ENCODE data around the gene FHIT.

Gene FHIT

DNA sequence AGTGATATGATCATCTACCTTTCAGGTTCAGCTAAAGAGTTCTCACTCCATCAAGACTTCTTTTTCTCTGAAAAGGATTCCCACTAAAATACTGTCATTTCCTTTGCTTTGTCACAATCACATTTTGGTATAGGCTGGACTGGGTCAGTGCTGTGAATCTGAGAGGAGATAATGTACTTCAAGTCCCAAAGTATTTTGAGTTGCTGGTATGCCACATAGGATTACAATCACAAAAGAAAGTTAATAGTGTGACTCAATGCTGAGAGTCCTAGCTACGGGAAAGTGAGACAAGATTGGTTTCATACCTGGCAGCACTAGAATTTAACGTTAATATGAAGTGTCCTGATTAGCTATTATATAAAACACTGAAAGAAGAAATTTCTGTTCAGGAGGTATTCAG lies 1073.5 kb downstream of the FHIT start:
- Histone ChIP-seq H3K4me1 (ENCODE audit: control insufficient read depth in 1 of 2, insufficient read depth in 2 of 2, low read length in 2 of 2) (no peaks in the 10 kb centered on the region), H3K9me3 (ENCODE audit: control insufficient read depth in 1 of 2, low read length in 2 of 2) (no peaks in the 10 kb centered on the region), H3K36me3 (ENCODE audit: control insufficient read depth in 1 of 2, insufficient read depth in 2 of 2, low read length in 2 of 2) (no peaks in the 10 kb centered on the region), H3K27me3 (ENCODE audit: low read depth, low read length) (no peaks in the 10 kb centered on the region), H3K27ac (ENCODE audit: low read length) (no peak overlapping the region), H3K4me3 (ENCODE audit: low read depth in 1 of 2, low read length in 2 of 2) (no peak overlapping the region)

DNA sequence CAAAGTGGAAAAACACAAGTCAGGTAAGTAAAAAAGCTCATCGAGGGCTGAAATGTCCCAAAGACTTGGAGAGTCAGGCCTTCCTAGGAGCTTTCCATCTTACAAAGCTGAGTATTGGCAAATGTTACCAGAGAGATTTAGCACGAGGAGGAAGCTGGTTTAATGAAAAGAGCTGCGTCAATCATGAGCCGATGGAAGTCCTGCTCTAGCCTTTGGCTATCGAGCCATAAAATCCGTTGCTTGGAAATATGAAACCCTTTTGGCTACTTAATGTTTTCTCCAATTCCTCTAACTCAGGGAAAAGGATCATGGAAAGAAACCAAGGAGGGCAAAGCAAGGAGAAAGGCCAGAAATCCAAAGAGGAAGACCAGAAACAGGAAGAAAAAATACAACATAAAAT lies 1074.6 kb downstream of the FHIT start:
- H3K36me3 ChIP-seq (ENCODE audit: control insufficient read depth in 1 of 2, insufficient read depth in 2 of 2, low read length in 2 of 2) = no peaks in the 10 kb centered on the region
- H3K4me1 ChIP-seq (ENCODE audit: control insufficient read depth in 1 of 2, insufficient read depth in 2 of 2, low read length in 2 of 2) = no peaks in the 10 kb centered on the region
- H3K27me3 ChIP-seq (ENCODE audit: low read depth, low read length) = no peaks in the 10 kb centered on the region

DNA sequence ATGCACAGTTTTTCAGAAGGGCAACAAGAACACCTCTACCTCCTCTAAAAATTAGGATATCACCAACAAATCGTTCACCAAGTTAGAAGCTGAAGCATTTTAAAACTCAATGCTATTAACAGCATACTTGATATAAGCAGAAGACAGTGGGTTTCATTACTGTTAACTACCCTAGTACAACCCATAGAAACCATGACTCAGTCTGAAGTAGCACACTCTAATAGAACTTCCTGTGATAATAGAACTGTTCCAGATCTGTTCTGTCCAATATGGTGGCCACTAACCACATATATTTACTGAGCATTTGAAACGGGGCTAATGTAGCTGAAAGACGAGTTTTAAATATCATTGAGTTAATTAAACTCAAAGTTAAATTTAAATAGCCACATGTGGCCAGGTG lies 1075.6 kb downstream of the FHIT start:
- Histone ChIP-seq H3K4me3 (ENCODE audit: low read depth in 1 of 2, low read length in 2 of 2) (no peak overlapping the region), H3K9me3 (ENCODE audit: control insufficient read depth in 1 of 2, low read length in 2 of 2) (no peaks in the 10 kb centered on the region), H3K27me3 (ENCODE audit: low read depth, low read length) (no peaks in the 10 kb centered on the region), H3K4me1 (ENCODE audit: control insufficient read depth in 1 of 2, insufficient read depth in 2 of 2, low read length in 2 of 2) (no peaks in the 10 kb centered on the region), H3K27ac (ENCODE audit: low read length) (no peak overlapping the region), H3K36me3 (ENCODE audit: control insufficient read depth in 1 of 2, insufficient read depth in 2 of 2, low read length in 2 of 2) (no peaks in the 10 kb centered on the region)

More for the DNA sequence above, 1074.6 kb downstream of the FHIT start:
- Histone ChIP-seq H3K27ac (ENCODE audit: low read length) (no peak overlapping the region), H3K4me3 (ENCODE audit: low read depth in 1 of 2, low read length in 2 of 2) (no peak overlapping the region), H3K9me3 (ENCODE audit: control insufficient read depth in 1 of 2, low read length in 2 of 2) (no peaks in the 10 kb centered on the region)

DNA sequence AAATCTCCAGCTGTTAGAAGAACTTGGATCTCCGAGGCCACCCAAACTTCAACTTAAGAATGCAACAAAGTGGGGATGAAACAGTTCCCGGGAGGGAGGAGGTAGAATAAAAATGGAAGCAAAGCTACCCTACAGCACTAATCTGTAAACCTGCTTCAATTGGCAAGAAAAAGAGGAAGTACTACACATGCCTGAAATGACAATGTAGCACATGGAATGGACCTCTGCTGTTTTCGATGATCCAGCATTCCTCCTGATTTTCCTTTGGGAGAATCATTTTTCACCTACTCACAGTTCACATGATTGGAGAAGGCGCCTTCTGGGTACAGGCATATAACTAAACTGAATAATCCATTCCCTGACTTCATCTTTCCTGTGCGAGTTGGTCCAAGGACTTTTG lies 1081.5 kb downstream of the FHIT start:
- no peak overlapping the region for H3K27ac ChIP-seq (ENCODE audit: low read length)
- no peaks in the 10 kb centered on the region for H3K36me3 ChIP-seq (ENCODE audit: control insufficient read depth in 1 of 2, insufficient read depth in 2 of 2, low read length in 2 of 2)
- no peaks in the 10 kb centered on the region for H3K4me1 ChIP-seq (ENCODE audit: control insufficient read depth in 1 of 2, insufficient read depth in 2 of 2, low read length in 2 of 2)
- no peaks in the 10 kb centered on the region for H3K27me3 ChIP-seq (ENCODE audit: low read depth, low read length)
- no peaks in the 10 kb centered on the region for H3K9me3 ChIP-seq (ENCODE audit: control insufficient read depth in 1 of 2, low read length in 2 of 2)
- no peak overlapping the region for H3K4me3 ChIP-seq (ENCODE audit: low read depth in 1 of 2, low read length in 2 of 2)

DNA sequence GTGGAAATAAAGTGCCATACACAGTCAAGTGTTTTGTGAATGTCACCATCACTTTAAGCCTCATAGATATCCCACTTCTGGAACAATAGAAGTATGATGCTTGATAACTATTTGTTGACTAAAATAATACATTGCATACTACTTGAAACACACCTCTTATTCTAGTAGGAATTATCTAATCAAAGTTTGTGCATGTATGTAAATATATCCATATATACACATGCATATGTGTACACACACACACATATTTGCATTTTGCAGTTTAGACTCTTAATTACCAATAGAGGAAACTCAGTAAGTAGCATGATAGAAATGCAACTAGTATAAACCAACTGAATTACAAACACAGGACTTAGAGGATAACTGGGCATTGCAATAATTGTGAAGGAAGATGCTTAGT lies 1084.1 kb downstream of the FHIT start:
- Histone ChIP-seq H3K36me3 (ENCODE audit: control insufficient read depth in 1 of 2, insufficient read depth in 2 of 2, low read length in 2 of 2) (no peaks in the 10 kb centered on the region), H3K4me3 (ENCODE audit: low read depth in 1 of 2, low read length in 2 of 2) (no peak overlapping the region), H3K9me3 (ENCODE audit: control insufficient read depth in 1 of 2, low read length in 2 of 2) (no peaks in the 10 kb centered on the region), H3K27me3 (ENCODE audit: low read depth, low read length) (no peaks in the 10 kb centered on the region), H3K4me1 (ENCODE audit: control insufficient read depth in 1 of 2, insufficient read depth in 2 of 2, low read length in 2 of 2) (no peaks in the 10 kb centered on the region), H3K27ac (ENCODE audit: low read length) (no peak overlapping the region)

DNA sequence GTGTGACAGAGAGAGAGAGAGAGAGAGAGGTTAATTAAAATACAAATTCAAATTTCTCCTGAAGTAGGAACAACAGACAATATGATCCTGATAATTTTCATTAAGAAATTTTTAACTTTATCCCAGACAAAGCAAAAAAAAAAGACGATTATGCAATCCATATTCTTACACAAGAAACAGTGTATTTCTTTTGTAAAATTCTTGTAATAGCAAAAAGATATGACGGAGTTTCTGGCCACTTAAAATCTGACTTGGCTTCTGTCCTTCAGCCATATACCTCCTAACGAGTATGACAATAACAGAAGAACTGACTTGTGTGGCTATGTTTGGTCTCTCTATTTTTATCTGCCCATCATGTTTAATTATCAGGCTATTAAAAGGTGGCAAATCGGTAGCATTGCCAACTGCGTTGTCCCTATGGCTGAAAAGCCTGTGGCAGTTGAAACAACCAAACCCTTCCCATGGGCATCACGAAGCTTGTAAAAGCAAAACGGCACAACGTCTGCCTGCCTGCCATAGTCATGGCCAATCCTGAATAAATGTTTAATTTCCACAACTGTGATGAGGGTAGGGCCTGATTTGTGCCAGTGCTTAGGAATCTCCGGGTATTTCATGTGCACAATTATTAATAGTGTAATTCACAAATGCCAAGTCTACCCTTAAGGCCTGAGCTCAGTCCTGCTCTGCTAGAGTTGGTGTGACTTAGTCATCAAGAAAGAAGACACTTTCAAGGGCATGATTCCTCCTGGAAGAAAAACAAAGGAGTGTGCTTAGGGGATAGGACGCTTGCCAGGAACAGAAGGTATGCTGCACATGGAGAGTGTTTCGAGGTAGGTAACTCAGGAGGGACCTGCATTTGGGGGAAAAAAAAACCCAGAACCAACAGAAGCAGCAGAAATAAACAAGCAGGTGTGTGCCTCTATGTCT lies 1090.2 kb downstream of the FHIT start:
- H3K9me3 ChIP-seq (ENCODE audit: control insufficient read depth in 1 of 2, low read length in 2 of 2) = no peaks in the 10 kb centered on the region
- H3K4me3 ChIP-seq (ENCODE audit: low read depth in 1 of 2, low read length in 2 of 2) = no peak overlapping the region
- H3K36me3 ChIP-seq (ENCODE audit: control insufficient read depth in 1 of 2, insufficient read depth in 2 of 2, low read length in 2 of 2) = no peaks in the 10 kb centered on the region
- H3K27me3 ChIP-seq (ENCODE audit: low read depth, low read length) = no peaks in the 10 kb centered on the region
- H3K4me1 ChIP-seq (ENCODE audit: control insufficient read depth in 1 of 2, insufficient read depth in 2 of 2, low read length in 2 of 2) = no peaks in the 10 kb centered on the region
- no peak overlapping the region for H3K27ac ChIP-seq (ENCODE audit: low read length)

DNA sequence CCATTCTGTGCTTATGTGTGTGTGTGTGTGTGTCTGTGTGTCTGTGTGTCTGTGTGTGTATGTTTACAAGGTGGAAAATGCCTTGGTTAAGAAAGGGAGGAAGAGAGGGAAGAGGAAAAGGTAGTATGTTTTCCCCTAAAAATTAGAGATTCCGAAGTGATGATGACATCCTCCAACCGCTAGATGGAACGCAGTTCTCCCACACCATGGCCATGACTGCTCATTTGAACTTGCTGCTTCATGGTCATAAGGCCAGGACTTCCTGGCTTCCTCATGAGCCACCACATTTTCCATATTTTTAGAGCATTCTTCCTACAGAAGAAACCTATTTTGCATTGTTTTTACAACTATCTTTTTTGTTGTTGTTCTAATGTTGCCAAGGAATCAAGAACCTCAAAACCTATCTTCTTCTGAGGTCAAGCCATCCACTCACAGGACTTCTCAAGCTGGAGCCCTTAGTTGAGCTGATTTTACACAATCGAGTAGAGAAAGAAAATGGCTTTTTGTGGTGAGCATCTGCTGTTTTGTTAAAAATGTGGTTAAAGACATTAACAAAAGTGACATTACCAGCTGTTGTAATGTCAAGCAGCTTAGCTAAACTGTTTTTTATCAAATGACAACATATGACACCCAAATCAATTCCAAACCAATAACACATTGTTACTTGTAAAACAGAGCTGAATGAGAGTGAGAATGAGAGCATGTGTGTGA lies 1091.0 kb downstream of the FHIT start:
- H3K27ac ChIP-seq (ENCODE audit: low read length) = no peak overlapping the region

DNA sequence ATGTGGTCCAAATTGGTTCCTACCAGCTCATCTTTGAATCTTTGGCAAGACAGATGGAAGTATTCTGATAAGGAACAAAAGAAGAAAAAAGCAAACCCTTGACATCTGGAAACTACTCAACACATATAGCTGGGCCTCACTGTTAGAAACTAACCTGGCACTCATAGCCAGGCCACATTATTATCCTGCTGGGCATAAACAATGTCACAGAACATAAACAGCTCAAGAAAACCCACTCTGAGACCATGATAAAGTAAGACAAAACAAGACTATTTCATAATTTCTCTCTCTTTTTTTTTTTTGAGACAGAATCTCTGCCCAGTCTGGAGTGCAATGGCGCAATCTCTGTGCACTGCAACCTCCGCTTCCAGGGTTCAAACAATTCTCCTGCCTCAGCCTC lies 1093.2 kb downstream of the FHIT start:
- Histone ChIP-seq H3K27ac (ENCODE audit: low read length) (no peak overlapping the region), H3K4me1 (ENCODE audit: control insufficient read depth in 1 of 2, insufficient read depth in 2 of 2, low read length in 2 of 2) (no peaks in the 10 kb centered on the region), H3K27me3 (ENCODE audit: low read depth, low read length) (no peaks in the 10 kb centered on the region), H3K9me3 (ENCODE audit: control insufficient read depth in 1 of 2, low read length in 2 of 2) (no peaks in the 10 kb centered on the region), H3K4me3 (ENCODE audit: low read depth in 1 of 2, low read length in 2 of 2) (no peak overlapping the region), H3K36me3 (ENCODE audit: control insufficient read depth in 1 of 2, insufficient read depth in 2 of 2, low read length in 2 of 2) (no peaks in the 10 kb centered on the region)

More for the DNA sequence above, 1091.0 kb downstream of the FHIT start:
- Histone ChIP-seq H3K9me3 (ENCODE audit: control insufficient read depth in 1 of 2, low read length in 2 of 2) (no peaks in the 10 kb centered on the region), H3K4me3 (ENCODE audit: low read depth in 1 of 2, low read length in 2 of 2) (no peak overlapping the region), H3K4me1 (ENCODE audit: control insufficient read depth in 1 of 2, insufficient read depth in 2 of 2, low read length in 2 of 2) (no peaks in the 10 kb centered on the region), H3K36me3 (ENCODE audit: control insufficient read depth in 1 of 2, insufficient read depth in 2 of 2, low read length in 2 of 2) (no peaks in the 10 kb centered on the region), H3K27me3 (ENCODE audit: low read depth, low read length) (no peaks in the 10 kb centered on the region)

DNA sequence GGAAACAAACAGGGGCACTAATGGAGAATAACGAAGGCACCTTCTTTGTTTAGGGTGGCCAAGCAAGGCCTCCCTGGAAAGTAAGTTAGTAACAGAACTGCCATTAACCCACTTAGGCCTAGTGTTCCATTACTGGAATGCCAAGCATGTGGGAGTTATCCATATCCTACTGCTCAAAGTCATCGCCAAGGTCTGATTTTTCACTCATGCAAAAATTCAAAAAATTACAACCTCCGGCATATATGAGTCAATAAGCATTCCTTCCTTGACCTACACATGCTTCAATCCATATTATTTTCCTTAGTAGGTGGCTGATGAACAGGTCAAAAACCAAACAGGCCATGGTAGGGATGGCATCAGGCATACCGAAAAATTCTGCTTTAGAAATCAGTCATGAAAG lies 1097.2 kb downstream of the FHIT start:
- Histone ChIP-seq H3K27me3 (ENCODE audit: low read depth, low read length) (no peaks in the 10 kb centered on the region), H3K4me1 (ENCODE audit: control insufficient read depth in 1 of 2, insufficient read depth in 2 of 2, low read length in 2 of 2) (no peaks in the 10 kb centered on the region), H3K36me3 (ENCODE audit: control insufficient read depth in 1 of 2, insufficient read depth in 2 of 2, low read length in 2 of 2) (no peaks in the 10 kb centered on the region), H3K4me3 (ENCODE audit: low read depth in 1 of 2, low read length in 2 of 2) (no peak overlapping the region), H3K9me3 (ENCODE audit: control insufficient read depth in 1 of 2, low read length in 2 of 2) (no peaks in the 10 kb centered on the region), H3K27ac (ENCODE audit: low read length) (no peak overlapping the region)

DNA sequence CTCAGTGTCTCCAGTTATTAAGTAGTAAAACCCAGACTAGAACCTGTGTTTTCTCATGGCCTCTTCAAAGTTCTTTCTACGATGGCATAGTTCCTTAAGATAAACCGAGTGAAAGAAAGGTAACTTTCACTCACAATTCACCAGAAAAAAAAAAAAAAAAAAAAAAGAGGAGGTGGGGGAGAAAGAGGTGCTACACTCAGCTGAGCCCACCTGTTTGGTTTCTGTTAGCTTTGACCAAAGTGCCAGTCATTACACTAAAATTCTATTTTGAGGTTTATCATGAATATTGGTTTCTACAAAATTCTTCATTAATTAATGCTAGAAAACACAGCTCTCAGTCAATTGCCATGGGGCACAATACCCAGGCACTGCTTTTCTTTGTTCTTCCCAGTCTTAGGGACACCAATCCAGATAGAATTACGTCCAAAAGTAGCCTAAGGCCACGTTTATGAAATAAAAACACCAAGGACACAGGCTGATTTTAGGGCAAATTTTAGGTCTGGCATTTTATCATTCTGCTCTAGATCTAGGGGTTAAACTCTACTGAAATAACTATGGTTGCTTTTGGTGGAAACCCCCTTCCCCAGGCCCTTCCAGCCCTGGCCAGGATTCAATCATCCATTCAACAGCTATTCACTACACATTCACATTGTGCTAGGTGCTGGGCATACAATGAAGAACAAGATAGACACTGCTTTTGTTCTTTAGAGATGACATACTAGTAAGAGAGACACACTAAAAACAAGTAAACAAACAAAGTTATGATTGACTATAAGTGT lies 1097.8 kb downstream of the FHIT start:
- no peak overlapping the region for H3K27ac ChIP-seq (ENCODE audit: low read length)
- no peak overlapping the region for H3K4me3 ChIP-seq (ENCODE audit: low read depth in 1 of 2, low read length in 2 of 2)
- no peaks in the 10 kb centered on the region for H3K36me3 ChIP-seq (ENCODE audit: control insufficient read depth in 1 of 2, insufficient read depth in 2 of 2, low read length in 2 of 2)
- no peaks in the 10 kb centered on the region for H3K27me3 ChIP-seq (ENCODE audit: low read depth, low read length)
- no peaks in the 10 kb centered on the region for H3K9me3 ChIP-seq (ENCODE audit: control insufficient read depth in 1 of 2, low read length in 2 of 2)
- no peaks in the 10 kb centered on the region for H3K4me1 ChIP-seq (ENCODE audit: control insufficient read depth in 1 of 2, insufficient read depth in 2 of 2, low read length in 2 of 2)

DNA sequence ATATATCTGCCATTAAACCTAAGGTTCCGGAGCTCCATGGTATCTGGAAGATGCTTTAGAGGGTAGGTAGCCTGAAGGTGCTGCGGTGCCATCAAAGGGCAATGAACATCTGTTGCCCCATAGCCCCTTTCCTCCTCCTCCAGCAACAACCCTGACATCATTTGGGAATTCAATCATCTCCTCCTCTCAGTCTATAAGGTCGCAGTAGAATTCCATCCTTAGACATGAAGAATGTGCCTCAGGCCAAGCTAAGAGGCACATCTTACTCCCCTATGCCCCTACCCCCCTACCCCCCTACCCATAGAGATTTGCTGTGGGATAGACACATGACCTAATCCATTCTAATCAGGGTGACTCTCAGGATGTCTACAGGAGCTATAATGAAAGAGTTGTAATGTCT lies 1101.8 kb downstream of the FHIT start:
- no peak overlapping the region for H3K27ac ChIP-seq (ENCODE audit: low read length)
- no peaks in the 10 kb centered on the region for H3K4me1 ChIP-seq (ENCODE audit: control insufficient read depth in 1 of 2, insufficient read depth in 2 of 2, low read length in 2 of 2)
- H3K36me3 ChIP-seq (ENCODE audit: control insufficient read depth in 1 of 2, insufficient read depth in 2 of 2, low read length in 2 of 2) = no peaks in the 10 kb centered on the region
- H3K4me3 ChIP-seq (ENCODE audit: low read depth in 1 of 2, low read length in 2 of 2) = no peak overlapping the region
- H3K9me3 ChIP-seq (ENCODE audit: control insufficient read depth in 1 of 2, low read length in 2 of 2) = no peaks in the 10 kb centered on the region
- H3K27me3 ChIP-seq (ENCODE audit: low read depth, low read length) = no peaks in the 10 kb centered on the region
